GM19351 (cell line): Measurements from ENCODE around the gene ERGIC3.

Experiments
- ATAC-seq: cut with Tn5 transposase; IDR thresholded peaks from one replicate; pipeline ENCODE4 v1.9.1; 2021; ENCODE audit warnings: mild to moderate bottlenecking, moderate library complexity; ENCODE audit not compliant: unreplicated experiment

Gene ERGIC3

DNA sequence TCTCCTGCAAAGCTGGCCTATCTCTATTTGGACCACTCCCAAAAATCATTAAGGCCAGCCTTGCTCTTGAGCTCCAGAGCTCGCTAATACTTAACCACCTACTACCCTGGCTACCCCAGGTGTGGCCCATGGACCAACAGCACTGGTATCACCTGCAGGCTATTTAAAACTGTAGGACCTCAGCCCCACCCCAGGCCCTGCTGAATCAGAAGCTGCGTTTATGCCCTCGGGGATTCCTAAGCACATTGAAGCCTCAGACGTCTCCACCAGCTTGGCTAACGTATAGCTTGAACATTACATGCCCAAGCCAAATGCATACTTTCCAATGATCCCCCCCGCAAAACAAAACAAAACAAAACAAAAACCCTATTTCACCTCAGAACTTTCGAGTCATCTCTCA, 54.0 kb downstream of the ERGIC3 start:
- ATAC-seq, result no peak

DNA sequence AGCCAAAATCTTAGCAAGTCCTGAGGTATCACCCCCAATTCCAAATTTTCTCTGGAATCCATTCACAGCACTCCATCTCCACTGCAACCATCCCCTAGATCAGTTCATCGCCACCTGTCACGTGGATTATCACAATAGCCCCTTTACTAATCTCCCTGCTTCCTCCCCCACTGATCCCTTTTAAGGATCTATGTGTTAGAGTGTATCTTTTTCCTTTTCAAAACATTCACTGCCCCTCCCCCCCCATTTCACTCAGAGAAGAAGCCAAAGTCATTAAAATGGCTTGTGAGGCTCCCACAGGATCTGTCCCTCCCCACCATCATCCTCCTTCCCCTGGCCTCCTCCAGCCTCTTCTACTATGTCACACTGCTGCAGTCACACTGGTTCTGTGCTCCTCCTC, 55.3 kb downstream of the ERGIC3 start:
- no peak for ATAC-seq

DNA sequence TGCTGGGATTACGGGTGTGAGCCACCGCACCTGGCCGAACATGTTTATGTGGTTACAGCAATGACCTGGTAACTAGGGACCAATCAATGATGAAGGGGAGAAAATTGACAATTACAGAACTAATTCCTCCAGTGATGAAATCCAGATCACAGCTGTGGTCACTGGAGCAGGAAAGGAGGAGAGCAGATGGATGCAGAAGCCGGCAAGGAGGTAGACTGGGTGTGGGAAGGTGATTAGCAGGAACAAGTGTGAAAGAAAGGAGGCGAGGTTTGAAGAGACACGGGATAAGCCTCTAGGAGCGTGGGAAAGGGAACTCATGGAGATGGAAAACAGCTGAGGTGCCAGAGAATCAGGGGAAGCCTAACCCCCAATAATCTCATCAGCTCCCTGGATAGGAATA, 56.6 kb downstream of the ERGIC3 start:
- ATAC-seq, result no peak

DNA sequence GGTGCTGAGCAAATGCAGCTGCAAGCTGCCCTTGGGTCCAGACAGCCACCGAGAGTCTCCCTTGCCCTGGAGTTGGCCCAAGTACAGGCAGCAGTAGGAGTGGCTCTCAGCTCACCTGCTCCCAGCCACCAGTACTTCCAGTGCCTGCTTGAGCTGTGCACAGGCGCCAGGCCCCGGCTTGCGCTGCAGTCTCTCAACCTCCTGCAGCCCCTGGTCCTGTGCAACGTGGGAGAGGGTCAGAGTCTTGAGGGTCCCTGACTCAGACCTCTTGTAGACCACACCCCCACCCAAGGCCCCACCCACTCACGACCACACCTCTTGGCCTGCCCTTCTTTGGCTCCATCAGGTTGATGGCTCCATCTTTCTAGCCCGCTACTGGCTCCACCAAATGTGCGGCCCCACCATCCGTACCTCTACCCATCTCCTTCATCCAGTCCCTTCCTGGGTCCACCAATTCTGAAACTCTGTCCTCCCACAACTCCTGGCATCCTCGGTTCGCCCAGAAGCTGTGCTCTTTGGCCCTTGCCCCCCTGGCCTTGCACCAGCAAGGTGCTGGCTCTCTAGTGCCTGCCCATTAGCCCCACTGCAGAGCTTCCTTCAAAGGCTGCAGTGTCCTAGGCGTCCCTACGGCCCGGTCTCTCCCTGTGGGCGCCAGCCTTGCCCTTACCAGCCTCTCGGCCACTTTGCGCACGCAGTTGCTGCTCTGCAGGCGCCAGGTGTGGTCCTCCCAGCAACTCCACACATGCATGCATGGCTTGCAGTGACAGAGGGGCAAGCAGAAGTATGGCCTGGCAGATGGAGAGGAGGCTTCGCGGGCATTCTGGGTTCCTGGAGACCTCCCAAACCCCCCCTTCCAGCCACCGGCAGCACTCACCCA, 57.3 kb downstream of the ERGIC3 start:
- no peak for ATAC-seq

DNA sequence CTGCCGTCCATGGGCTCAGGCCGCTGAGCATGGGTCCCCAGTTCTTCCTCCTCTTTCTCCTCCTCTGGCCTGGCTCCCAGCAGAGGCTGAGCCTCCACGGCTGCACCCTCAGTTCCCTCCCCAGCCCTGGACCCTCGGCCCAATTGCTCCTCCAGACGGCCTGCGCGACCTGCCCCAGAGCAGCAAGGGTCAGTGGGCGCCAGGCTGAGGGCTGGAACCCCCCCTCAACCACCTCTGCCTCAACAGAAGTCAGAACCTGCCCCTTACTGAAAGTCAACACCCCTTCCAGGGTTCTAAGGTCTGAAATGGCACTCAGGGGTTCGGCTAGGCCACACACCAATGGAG, 57.9 kb downstream of the ERGIC3 start:
- no peak for ATAC-seq

DNA sequence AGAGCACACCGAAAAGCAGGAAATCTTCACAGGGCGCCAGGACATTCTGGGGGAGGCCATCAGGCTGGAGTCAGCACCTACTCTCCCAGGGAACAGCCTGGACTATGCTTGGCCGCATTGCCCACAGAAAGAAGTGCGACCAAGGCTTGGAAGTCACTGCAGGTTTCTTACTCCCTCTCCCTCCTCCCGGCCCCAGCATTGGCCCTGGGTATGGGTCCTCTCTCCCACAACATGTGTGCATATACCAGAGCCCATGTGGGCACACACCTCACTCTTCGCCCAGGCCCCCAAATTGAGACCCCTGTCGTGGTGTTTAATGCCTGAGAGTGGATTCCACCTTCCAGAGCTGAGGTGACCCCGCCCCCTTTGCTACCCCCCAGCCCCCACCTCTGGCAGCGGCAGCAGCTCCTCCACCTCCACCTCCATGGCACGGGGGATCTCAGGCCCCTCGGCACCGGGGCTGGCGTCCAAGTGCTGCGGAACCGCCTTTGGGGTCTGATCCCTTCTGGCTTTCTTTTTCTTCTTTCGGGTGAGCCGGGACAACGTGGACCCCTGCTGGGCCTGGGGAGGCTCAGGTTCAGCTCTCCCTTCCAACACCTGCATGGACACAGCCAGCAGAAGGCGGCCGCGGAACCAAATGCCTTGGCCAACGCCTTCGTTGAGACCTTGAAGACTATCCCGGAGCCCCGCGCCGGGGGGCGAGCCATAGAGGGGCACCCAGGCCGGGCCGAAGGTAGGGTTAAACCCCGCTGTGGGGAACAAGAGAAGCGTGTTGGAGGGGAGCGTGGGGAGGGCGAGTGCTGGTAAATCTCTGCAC, 58.5 kb downstream of the ERGIC3 start:
- no peak for ATAC-seq

DNA sequence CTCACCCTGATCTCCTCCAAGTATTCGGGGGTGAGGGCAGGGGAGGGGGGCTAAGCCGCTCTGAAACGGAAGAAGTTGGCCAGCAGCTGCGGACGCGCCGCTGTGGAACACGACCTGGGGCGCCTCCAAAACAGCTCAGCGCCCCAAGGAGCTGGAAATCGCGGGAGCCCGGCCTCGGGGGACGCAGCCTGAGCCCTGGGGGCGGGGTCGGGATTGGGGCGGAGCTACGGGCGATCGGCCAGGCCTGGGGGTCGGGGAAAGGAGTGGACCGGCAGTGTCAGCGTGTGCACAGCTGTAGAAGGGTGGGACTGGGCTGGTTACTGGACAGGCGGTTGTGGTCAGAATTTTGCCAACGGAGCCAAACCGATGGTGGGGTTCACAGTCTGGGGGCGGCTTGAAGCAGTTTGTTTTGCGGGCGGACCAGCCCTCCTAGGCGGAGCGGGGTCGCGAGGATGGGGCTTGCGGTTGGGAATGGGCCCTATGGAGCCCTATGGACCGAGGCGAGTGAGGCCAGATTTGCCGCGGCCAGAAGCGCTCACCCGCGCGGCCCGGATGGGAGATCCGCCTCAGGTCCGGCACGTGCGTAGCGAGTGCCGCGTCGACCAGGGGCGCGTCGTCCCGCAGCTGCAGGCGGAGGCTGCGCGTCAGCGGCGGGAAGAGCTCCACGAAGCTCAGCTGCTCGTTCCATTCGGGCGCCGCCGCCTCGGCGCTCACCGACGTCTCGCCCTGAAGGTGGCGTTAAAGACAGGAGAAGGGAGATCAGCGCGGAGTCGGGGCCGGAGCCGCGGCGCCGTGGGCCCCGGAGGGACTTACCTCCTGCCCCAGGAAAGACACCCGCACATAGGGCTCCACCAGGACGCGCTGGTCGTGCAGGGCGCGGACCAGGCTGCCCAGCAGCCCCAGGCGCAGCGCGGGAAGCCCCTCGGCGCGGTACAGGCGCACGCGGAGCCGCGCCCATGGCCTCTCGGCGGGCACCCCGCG, 59.4 kb downstream of the ERGIC3 start:
- no peak for ATAC-seq

DNA sequence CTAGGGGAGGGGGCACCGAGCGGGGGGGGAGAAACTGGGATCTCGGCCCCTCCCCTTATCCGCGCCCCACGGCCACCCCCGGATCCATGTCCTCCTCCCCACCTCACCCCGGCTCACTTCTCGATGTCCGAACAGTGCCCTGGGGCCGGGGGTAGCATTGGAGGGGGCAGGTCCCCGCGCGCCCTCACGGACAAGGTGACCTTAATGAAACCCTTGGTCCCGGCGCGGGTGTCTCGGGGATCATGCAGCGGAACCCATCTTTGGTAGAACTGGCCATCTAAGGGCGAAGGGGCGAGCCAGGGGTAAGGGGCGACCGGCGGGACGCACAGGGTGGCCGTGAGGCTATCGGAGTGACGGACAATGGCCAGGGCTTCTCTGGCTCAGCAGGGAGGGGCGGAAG, 60.1 kb downstream of the ERGIC3 start:
- ATAC-seq, result no peak

DNA sequence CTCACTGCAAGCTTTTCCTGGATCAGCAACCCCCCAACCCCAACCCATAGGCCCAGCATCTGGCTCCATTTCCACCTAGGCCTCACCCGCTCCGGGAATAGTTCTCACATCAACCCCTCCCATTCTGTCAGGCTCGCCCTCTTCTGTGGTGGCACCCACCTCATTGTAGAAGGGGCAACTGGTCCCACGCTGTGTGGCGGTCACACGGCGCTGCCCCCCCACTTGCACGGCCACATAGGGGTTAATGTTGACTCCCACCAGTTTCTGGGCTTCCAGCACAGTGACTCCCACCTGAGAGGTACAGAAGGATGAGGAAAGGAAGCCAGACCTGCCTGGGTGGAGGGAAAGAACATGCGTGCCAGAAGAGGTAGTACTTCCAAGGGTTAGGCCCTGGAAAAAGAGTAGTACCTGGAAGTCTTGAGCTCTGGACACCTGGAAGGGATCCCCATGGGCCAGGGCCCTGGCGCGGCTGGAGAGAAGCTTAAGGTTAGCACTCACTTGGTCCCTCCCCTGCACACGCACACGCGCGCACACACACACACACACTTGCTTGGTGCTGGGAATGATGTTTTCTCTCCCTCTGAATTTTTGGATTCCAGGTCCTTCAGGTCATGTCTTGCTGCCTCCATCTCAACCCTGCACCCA, 61.1 kb downstream of the ERGIC3 start:
- no peak for ATAC-seq

DNA sequence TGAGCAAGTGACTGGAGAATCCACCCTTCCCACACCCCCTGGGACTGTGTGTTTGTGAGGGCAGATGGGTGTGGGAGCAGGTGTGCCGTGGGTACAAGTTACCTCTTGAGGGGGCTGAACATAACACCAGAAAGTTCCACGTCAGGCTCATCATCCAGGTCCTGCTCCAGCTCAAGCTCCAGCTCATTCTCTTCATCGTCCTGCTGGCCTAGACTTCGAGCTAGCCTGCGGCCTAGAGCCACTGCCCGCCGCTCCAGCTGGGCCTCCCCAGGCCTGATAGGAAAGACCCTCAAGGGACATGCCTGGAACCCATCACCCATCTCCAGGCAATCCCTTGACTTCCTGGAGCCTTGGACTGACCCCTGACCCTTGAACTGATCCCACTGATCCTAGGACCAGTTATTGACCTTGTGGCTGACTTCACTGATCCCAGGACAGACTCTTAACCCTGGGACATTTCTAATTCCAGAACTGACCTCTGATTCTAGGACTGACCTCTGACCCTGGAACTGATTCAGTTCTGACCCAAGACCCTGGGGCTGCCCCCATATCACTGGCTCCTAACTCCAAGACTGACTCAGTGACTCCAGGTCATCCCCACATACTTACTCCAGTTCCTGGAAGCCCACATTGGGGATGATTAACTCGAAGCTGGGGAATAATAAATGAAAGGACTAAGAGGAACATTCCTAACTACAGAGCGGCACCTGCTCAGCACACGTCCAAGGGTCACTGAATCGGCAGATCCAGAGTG, 62.0 kb downstream of the ERGIC3 start:
- no peak for ATAC-seq

DNA sequence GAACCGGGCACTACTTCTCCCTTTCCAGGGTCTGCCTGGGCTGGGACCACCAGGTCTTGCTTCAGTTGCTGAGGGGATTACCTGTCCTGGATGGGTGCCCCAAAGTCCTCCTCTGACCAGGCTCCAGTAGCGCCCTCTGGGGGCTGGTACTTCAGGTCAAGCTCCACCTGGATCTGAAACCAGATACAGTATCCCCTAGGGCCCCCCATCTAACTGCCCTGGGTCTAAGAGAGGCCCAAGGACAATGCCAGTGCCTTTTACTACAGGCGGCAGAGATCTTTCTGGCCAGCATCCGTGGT, 62.5 kb downstream of the ERGIC3 start:
- ATAC-seq, result no peak

DNA sequence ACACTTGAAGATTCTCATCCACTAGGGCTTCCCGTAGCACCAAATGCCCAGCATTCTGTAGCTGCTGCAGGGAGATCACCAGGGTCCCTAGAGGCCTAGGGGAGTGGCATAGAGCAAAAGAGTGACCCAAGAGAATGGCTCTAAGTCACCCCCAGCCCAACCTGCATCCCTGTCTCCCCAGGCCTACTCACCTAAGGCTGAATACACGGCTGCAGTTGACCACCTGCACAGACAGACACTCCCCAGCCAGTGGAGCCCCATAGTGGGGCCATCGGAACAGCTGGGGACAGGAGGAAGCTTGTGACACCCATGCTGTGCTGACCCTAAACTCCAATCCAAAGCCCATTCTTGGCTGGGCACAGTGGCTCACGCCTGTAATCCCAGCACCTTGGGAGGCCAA, 64.2 kb downstream of the ERGIC3 start:
- ATAC-seq, result no peak
